Measurements from ENCODE around the gene ITGB3. TPM values are rescaled to one million over a fixed set of nuclear protein-coding genes. Genes with fewer than 3 reads are reported as not detected.

Gene ITGB3
- total and polyA plus RNA-seq, 9 of the 15 experiments (the other 6 are each of a cell fraction or from before 2014, with no cell fraction given) = 0.08 to 2.6 (median 0.62) TPM; not detected in 1

DNA sequence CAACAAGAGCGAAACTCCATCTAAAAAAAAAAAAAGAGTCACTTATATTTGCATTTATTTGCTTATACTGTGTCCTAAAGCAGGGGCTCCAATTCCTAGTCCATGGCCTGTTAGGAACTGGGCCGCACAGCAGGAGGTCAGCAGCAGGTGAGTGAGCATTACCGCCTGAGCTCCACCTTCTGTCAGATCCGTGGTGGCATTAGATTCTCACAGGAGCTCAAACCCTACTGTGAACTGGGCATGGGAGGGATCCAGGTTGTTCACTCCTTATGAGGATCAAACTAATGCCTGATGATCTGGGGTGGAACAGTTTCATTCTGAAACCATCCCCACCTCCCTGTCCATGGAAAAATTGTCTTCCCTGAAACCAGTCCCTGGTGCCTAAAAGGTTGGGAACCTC is 24.9 kb downstream of the ITGB3 start (continued):
- TF ChIP-seq, protein P1, sequence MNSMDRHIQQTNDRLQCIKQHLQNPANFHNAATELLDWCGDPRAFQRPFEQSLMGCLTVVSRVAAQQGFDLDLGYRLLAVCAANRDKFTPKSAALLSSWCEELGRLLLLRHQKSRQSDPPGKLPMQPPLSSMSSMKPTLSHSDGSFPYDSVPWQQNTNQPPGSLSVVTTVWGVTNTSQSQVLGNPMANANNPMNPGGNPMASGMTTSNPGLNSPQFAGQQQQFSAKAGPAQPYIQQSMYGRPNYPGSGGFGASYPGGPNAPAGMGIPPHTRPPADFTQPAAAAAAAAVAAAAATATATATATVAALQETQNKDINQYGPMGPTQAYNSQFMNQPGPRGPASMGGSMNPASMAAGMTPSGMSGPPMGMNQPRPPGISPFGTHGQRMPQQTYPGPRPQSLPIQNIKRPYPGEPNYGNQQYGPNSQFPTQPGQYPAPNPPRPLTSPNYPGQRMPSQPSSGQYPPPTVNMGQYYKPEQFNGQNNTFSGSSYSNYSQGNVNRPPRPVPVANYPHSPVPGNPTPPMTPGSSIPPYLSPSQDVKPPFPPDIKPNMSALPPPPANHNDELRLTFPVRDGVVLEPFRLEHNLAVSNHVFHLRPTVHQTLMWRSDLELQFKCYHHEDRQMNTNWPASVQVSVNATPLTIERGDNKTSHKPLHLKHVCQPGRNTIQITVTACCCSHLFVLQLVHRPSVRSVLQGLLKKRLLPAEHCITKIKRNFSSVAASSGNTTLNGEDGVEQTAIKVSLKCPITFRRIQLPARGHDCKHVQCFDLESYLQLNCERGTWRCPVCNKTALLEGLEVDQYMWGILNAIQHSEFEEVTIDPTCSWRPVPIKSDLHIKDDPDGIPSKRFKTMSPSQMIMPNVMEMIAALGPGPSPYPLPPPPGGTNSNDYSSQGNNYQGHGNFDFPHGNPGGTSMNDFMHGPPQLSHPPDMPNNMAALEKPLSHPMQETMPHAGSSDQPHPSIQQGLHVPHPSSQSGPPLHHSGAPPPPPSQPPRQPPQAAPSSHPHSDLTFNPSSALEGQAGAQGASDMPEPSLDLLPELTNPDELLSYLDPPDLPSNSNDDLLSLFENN (IDR thresholded peaks at IDR 0.05; ENCODE audit: low read depth in 2 of 2, low read length in 2 of 2) = no peak
- TF ChIP-seq PHF8 (IDR thresholded peaks at IDR 0.05; ENCODE audit: borderline replicate concordance, low read length) (no peak), FOXJ3 (CRISPR knock-in tag; IDR thresholded peaks at IDR 0.05) (no peak)

DNA sequence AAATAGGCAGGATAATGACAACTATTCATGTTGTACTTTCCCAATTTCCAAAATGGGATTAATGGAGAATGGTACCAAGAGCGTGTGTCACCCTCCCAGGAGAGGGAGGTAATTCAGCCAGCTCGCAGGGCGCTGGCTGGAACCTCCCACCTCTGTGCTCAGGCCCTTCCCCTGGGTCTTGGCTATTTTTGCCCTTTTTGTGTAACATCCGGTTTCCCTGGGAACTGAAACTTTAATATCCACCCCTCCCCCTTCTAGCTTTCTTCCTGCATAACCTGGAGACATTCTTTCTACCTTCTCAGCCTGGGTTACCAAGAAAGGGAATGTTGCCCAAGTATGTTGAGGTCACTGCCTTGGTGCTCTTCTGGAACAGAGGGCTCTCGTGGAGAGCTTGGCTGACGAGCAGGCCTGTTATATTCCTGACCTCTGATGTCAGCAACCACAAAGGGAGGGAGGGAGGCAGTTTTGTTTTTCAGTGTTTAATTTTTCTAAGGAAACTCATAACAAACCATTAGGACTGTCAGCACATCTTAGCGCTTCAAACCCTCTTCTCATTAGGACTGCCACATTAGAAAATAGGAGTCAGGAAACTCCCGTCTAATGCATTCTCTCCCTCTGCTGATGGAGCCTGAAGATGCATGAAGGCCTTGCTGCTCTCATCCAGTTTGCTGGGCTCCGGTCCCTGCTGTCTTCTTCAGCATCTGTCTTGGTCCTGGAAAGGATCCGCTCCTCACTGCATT is 25.6 kb downstream of the ITGB3 start:
- H3K4me3 ChIP-seq = no peak overlapping the region
- ChIA-PET POLR2A (interaction anchor here (0.7 to 1.7 kb wide), 3 partner anchors 8 to 15 kb away, joined by 3 to 7 read pairs (median 3); no protein-coding TSS in a partner anchor), CTCF (ENCODE audit: low intra/inter-chr PET ratio) (no interaction called here)
- peak overlapping the region; percentile 90 for H2AFZ ChIP-seq (ENCODE audit: low read depth, low read length)
- peak overlapping the region; percentile 56 for H3K4me2 ChIP-seq (ENCODE audit: insufficient read depth, low read length)
- no peaks in the 10 kb centered on the region for H4K20me1 ChIP-seq (replicated peaks; ENCODE audit: control insufficient read depth, insufficient read depth, low read length)
- no peaks in the 10 kb centered on the region for H3K27me3 ChIP-seq (ENCODE audit: control insufficient read depth in 2 of 2, insufficient read depth in 2 of 2, low read length in 2 of 2)
- H3K27ac ChIP-seq (ENCODE audit: extremely low read depth, low read depth, low read length) = peak overlapping the region; percentile 70
- no peaks in the 10 kb centered on the region for H3K9me3 ChIP-seq (replicated peaks; ENCODE audit: control insufficient read depth, insufficient read depth, low read depth, low read length)
- intact Hi-C loops (cut with micrococcal nuclease) = no loop called here
- WGBS (ENCODE audit: insufficient coverage, low coverage, missing lambda C conversion rate) = 25% methylated on average over 10 of the region's 10 CpGs
- ATAC-seq = peak; percentile 78
- in situ Hi-C loops (cut with MboI) = no loop called here
- FAIRE-seq = peak; percentile 64
- DNase-seq (ENCODE audit: extremely low read depth in 1 of 4, low spot score in 3 of 4) = peak; percentile 52 to 83 (median 64)
- no TSS peak for BruUV-seq (replicated peaks)
- H3K79me2 ChIP-seq (ENCODE audit: control insufficient read depth, insufficient read depth, low read length) = no peaks in the 10 kb centered on the region
- peaks cover 39 to 51% of the 10 kb centered on the region in 2 experiments for H3K4me1 ChIP-seq (replicated peaks in 1 of 2; ENCODE audit: control insufficient read depth in 2 of 2, insufficient read depth in 2 of 2, low read length in 2 of 2)
- no peaks in the 10 kb centered on the region for H3K36me3 ChIP-seq (ENCODE audit: control insufficient read depth, insufficient read depth, low read length)
- H3K9me1 ChIP-seq (ENCODE audit: control insufficient read depth, insufficient read depth, low read length) = peaks cover 2% of the 10 kb centered on the region
- peak overlapping the region; percentile 28 to 56; a peak in 3 of 4 replicates for H3K9ac ChIP-seq (ENCODE audit: insufficient read depth in 1 of 2, low read depth in 2 of 2, low read length in 2 of 2)
- TF ChIP-seq ZNF124 (CRISPR knock-in tag; IDR thresholded peaks at IDR 0.05) (no peak), POLR2AphosphoS5 (IDR thresholded peaks at IDR 0.05; ENCODE audit: control insufficient read depth, insufficient read depth, low read depth, low read length) (no peak), NCOA4 (IDR thresholded peaks at IDR 0.05; ENCODE audit: partially characterized antibody) (no peak), KDM5B (IDR thresholded peaks at IDR 0.05; ENCODE audit: insufficient replicate concordance, low read depth, low read length) (no peak), ESRRB (CRISPR knock-in tag; IDR thresholded peaks at IDR 0.05; ENCODE audit: borderline replicate concordance) (no peak), NFIX (CRISPR knock-in tag; IDR thresholded peaks at IDR 0.05; ENCODE audit: low read depth) (no peak)
- TF ChIP-seq, protein P2, sequence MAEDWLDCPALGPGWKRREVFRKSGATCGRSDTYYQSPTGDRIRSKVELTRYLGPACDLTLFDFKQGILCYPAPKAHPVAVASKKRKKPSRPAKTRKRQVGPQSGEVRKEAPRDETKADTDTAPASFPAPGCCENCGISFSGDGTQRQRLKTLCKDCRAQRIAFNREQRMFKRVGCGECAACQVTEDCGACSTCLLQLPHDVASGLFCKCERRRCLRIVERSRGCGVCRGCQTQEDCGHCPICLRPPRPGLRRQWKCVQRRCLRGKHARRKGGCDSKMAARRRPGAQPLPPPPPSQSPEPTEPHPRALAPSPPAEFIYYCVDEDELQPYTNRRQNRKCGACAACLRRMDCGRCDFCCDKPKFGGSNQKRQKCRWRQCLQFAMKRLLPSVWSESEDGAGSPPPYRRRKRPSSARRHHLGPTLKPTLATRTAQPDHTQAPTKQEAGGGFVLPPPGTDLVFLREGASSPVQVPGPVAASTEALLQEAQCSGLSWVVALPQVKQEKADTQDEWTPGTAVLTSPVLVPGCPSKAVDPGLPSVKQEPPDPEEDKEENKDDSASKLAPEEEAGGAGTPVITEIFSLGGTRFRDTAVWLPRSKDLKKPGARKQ (CRISPR knock-in tag; IDR thresholded peaks at IDR 0.05) = no peak
